Gastroesophageal sphincter (tissue), 3 donors: ENCODE data around the gene GRHL1.

ENCODE experiments used
- POLR2A ChIP-seq, 2 donors: fragments of 450-650 bp; IDR thresholded peaks; one replicate each; pipeline ENCODE4 v1.6.1; 2017; ENCODE audit warnings: antibody characterized with exemption in 2 of 2, mild to moderate bottlenecking in 2 of 2, moderate library complexity in 1 of 2
- TF ChIP-seq, protein P1 (sequence below), 4 experiments: fragments of 200-600 bp in 2 of 4; fragments of 450-650 bp in 2 of 4; sonication (generic) in 1 of 4; IDR thresholded peaks; one replicate each; pipeline ENCODE4 v1.5.1; 2017 to 2019; ENCODE audit warnings: antibody characterized with exemption in 4 of 4, mild to moderate bottlenecking in 2 of 4, moderate library complexity in 2 of 4

GRCh38 chr2:9984217-9984739 lies 32.8 kb downstream of the GRHL1 start:
- no peak for TF ChIP-seq POLR2A (IDR thresholded peaks at IDR 0.05)
- TF ChIP-seq, protein P1, sequence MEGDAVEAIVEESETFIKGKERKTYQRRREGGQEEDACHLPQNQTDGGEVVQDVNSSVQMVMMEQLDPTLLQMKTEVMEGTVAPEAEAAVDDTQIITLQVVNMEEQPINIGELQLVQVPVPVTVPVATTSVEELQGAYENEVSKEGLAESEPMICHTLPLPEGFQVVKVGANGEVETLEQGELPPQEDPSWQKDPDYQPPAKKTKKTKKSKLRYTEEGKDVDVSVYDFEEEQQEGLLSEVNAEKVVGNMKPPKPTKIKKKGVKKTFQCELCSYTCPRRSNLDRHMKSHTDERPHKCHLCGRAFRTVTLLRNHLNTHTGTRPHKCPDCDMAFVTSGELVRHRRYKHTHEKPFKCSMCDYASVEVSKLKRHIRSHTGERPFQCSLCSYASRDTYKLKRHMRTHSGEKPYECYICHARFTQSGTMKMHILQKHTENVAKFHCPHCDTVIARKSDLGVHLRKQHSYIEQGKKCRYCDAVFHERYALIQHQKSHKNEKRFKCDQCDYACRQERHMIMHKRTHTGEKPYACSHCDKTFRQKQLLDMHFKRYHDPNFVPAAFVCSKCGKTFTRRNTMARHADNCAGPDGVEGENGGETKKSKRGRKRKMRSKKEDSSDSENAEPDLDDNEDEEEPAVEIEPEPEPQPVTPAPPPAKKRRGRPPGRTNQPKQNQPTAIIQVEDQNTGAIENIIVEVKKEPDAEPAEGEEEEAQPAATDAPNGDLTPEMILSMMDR (IDR thresholded peaks at IDR 0.05), result peak; percentile 87 to 91 (median 88)
